Stimulated activated CD4-positive, alpha-beta T cell treated with anti-CD3 and anti-CD28 coated beads, Interleukin-4, amount 100 ng/mL, for 4 hours (primary cell): ENCODE measurements around the gene PLAU.
"Not testable (repeated sequence)": the region's sequence is repeated elsewhere in the genome, so short reads cannot be mapped to it uniquely, and the experiment has no call there.

Experiments used
- DNase-seq, 2 experiments: peaks; one replicate each; pipeline ENCODE4 v3.0.0-alpha.2; 2020

PLAU gene

DNA sequence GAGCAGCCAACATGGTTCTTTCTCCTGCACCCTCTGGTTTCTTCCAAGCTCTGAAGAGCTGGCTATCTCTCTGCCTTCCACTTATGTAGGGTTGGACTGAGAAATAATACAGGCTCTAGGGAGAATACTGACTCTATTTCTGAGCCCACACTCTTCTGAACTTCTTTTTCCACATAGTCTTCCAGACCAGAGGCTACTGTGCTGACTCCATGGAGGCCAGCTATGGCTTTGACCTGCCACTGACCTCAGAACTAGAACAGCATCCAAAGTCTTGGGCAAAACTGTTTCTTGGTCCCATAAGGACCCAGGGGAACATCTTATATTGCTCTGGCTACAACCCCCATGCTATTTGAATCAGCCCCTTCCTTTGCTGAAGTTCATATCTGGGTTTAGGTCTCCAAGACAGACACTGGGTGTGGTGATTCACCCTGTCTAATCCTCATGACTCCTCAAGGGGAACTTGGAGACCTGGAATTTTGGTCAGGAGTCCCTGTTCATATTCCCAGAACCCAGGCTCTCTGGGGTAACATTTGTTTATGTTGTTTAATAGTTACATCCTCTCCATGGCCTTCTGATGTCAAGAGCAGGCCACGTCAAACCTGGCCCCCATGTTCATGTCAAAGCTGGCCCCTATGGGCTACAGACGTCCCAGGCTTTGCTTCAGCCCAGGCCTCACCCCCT lies 12.1 kb upstream of the PLAU start:
- DNase-seq, result no peak

DNA sequence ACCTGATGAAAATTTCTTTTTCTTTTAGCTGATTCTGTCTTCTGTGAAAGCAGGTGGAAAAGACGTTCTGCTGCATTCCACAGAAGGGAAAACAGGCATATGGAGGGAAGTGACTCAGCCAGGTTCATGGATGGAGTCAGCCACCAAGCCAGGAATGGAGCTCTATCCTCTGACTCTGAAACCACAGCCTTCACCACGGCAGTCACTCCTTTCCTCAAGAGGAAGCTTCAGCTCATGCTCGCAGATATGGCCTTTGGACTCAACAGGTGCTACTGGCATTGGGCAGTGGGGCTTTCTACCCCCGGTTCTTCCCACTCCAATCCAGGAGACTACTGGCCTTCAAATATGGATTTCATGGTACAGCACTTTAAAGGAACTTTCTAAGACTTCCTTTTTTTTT lies 11.5 kb upstream of the PLAU start:
- DNase-seq, result no peak

DNA sequence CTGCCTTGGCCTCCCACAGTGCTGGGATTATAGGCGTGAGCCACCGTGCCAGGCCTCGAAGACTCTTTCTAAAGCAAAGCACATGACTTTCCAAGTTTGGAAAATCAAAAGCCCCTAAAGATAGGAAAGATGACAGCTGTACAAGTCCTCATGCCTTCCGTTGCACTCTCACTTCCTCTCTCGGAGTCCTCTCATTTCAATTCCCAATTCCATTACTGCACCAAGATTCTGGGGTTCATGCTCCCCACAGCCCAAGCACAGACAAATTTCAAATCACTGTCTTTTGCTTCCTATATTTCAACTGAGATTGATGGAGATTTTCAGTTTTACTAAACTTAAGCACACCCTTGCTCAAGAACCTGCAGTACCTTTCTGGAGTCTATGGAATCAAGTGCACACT lies 10.9 kb upstream of the PLAU start:
- no peak for DNase-seq

DNA sequence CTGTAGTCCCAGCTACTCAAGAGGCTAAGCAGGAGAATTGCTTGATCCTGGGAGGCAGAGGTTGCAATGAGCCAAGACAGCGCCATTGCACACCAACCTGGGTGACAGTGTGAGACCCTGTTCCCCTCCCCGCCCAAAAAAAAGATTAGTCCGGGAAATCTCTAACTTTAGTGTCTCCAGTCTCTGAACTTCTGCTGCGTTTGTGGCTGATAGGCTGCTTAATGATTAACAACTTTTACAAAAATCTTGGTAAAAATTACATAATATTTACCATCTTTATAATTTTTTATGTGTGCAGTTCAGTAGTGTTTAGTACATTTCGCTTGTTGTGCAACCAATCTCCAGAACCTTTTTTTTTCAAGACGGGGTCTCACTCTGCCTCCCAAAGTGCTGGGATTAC lies 9.7 kb upstream of the PLAU start:
- no peak for DNase-seq

DNA sequence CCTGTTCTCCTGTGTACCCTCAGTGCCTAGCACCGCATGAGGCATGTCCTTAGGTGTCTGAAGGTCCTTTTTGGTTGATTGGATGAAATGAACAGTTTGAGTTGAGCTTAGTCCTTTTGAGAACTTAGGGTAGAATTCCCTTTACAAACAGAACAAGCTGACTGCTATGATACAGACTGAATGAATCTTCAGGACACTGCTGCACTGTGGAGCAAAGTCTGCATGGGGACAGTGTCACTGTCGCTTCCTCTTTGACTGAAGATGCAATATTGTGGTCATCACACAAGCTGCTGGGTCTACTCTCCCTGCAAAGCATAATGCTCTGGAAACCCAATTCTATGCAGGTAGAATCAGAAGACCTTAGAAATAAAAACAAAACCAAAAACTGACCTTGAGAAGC lies 8.6 kb upstream of the PLAU start:
- no peak for DNase-seq

DNA sequence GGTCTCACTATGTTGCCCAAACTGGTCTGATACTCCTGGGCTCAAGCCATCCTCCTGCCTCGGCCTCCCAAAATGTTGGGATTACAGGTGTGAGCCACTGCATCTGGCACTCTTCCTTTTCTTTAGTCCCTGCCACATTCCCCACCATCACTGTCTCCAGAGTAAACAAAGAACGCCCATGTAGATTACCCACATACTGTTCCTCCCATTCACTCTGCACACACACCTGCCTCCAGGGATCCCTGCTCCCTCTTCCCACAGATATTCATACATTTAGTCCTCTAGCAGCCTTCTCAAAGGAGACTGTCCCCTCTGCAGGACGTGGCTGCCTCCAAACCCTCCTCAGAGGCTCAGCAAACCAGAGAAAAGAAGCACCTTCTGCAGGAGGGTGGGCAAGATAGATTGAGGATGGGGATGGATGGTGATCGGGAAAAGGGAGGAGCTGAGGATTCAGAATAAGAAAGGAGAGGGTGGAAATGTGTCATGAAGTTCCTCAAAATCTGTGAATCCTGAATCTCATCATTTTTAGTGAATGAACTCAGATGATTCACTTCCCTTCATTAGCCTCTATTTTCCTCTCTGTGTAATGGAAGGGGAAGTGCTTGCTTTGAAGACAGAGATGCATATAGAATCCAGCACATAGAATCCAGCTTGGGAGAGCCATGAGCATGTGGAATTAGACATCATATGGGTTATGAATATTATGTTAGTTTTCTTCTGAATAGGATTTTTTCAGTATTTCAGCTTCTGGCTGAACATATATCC lies 5.5 kb upstream of the PLAU start:
- no peak for DNase-seq

DNA sequence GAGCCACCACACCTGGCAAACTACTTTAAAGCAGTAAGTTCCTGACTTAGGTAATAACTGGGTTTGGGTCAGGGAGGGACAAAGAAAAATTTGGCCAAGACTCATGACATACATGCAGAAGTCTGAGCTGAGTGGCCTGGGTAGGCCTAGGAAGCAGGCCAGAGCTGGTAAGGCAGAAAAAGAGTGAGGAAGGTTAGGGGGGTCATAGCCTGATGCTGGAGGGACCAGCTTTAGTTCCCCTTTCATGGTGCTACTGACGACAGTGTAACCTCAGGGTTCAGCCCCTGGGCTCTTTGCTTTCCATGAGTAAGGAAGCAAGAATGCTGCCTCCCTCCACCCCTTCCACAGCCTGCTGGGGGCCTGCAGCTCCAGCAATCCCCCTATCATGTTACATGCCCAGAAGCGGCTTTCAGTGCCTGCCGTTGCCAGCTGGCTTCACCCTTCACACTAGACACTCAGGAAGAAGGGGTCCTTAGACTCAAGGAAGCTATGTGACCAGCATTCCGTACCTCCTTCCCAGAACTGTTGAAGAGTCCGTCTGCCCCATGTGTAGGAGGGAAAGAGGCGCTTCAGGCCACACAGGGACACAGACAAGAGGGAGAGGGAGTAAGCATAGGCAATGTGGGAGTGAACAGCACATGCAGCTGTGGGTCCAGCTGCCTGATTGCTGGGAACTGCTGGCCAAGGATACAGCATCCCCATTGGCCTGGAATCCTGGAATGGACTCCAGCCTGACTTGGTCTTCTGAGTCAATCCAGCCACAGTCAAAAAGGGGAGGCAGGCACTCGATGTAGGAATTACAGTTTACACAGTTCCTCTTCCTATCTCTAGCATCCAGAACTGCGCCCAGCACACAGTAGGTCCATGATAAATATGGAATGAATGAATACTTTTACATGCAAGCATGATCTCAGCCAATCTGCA lies 4.1 kb upstream of the PLAU start:
- no peak for DNase-seq

DNA sequence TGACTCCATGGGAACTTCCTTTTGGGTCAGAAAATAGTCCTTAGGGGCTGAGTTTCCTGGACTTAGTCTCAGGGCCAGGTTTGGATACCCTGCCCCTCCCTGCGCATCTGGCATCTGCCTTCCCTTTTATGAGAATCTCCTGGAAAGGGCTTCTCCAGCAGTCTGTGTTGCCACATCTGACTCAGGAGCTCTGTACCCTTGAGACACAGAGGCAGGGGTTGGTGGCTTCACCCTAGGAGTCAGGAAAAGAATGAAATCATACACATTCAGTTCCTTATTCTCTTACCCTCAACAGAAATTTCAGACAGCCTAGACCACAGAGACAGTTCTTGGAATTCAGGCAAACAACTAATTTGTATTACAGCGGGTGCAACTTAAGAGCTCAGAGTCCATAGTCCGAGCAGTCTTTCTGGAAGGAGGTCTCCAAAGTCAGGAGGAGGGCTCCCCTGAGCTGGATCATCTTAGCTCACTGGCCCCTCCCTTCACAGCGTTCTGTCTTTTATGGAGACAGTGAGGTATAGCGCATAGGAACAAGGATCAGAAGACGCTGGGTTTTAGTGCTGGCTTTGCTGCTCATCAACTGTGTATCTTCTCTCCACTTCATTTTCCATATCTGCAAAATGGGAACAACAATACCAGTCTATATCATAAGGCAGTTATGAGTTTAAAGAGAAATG lies 3.0 kb upstream of the PLAU start:
- no peak for DNase-seq

DNA sequence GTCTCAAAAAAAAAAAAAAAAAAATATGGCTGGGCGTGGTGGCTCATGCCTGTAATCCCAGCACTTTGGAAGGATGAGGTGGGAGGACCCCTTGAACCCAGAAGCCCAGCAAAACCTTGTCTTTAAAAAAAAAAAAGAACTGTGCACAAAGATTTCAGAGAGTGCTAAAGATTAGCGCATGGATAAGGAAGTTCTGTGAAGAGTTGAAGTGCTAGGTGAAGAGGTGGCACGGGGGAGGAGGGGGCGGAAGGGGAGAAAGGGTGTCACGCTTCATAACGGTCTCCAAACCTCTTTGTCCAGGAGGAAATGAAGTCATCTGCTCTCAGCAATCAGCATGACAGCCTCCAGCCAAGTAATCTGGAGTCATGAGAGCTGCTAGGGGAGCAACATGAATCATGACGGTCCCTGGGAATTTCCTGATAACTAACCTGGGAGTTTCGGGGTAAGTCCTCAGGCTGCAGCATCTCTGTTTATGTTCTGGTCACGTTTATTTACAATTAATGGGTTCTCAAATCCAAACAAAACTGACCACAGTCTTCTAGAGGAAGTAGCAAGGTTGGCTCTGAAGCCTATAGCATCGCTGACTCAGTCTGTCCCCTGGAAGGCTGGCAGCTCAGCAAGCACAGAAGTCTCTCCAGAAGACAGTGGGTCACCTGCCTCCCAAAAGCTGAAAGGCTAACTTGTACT lies 1.9 kb upstream of the PLAU start:
- DNase-seq, result peak; percentile 56 to 86

DNA sequence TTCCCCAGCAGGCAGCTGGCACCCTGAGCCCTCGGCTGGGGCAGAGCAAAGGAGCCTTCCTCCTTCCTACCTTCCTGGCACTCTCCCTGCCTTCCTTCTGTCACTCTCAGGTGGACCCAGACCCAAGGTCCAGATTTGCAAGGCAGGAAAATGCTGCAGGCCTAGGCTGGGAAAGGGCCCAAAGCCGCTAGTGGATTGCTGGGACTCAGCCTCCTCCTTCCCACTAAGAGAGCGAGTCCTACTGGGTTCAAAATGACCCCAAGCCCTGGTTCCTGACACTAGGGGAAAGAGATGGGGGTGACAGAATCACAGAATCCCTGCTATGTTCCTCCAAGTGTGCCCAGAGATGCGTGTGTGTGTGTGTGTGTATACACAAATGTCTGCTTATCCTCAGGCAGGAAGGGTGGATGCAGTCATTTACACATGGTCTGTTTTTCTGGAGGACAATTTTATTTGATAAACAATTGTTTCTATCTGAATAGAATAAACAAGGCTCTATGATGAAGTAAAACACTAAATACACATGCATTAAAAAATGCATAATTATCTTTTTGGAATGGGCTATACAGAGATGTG lies 1.3 kb upstream of the PLAU start:
- DNase-seq, result no peak

DNA sequence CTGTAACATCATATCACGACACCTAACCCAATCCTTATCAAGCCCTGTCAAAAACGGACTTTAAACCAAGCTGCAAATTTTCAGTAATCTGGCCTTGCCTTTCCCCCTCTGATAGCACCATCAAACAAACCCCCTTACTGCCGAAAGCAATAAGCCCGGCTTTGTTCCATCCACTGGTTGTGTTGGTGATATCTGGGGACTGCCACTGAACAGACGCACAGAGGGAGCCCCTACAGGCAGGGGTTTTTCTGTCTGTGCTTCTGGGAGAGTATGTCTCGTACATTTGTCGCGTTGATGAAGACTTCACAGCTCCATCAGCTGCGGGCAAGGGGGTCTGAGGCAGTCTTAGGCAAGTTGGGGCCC lies 550 bp upstream of the PLAU start:
- no peak for DNase-seq

DNA sequence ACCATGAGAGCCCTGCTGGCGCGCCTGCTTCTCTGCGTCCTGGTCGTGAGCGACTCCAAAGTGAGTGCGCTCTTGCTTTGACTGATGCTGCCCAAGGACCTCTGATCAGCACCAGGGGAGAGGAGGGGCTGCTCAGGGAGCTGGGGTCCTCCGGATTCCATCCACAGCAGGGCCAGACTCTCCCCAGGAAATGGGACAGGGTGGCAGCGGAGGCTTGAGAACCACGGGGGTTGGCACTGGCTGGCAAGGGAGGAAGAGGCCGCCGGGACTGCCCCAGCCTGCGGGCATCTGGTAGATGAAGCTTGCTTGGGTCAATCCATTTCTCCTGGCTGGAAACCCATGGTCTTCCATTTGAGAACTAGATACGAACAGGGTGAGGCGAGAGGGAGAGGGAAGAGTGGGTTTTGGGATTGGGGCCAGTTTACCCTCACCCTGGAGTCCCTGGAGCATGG lies 647 bp downstream of the PLAU start:
- DNase-seq, result peak in 1 of 2 experiments; percentile 26

DNA sequence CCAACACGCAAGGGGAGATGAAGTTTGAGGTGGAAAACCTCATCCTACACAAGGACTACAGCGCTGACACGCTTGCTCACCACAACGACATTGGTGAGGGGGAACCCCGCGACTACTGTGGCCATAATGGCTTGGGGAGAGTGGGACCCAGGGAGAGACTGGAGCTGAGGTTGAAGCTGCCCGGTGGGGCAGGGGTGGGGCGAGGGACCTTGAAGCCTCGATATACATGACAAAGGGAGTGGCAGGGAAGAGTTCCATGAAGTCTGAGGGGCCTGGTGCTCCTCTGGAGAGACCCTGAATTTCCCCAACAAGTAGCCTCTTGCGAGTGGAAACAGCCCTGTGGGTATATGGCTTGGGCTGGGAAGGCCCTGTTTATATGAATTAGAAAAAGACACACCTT lies 3.1 kb downstream of the PLAU start:
- no peak for DNase-seq

DNA sequence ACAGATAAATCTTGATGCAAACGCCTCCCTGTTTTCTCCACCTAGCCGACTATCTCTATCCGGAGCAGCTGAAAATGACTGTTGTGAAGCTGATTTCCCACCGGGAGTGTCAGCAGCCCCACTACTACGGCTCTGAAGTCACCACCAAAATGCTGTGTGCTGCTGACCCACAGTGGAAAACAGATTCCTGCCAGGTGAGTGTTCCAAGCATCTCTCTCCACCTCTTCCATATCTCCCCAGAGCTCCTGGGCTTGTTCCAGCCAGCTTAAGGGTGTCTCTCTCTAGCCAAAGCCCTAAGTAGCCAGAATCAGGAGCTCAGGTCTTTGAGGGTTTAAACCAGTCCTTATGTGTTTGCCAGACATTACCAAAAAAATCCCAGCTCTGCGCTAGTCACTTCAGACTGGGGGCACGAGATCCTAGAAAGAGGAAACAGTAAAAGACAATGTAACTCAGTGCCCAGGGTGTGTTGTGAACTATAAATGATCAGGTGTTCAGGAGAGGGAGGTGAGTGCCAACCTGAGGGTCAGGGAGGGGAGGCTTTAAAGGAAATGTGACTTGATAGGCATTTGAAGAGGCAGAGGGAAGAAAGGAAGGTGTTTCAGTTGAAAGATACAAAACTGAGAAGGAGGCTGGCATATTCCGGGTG lies 4.4 kb downstream of the PLAU start:
- no peak for DNase-seq

DNA sequence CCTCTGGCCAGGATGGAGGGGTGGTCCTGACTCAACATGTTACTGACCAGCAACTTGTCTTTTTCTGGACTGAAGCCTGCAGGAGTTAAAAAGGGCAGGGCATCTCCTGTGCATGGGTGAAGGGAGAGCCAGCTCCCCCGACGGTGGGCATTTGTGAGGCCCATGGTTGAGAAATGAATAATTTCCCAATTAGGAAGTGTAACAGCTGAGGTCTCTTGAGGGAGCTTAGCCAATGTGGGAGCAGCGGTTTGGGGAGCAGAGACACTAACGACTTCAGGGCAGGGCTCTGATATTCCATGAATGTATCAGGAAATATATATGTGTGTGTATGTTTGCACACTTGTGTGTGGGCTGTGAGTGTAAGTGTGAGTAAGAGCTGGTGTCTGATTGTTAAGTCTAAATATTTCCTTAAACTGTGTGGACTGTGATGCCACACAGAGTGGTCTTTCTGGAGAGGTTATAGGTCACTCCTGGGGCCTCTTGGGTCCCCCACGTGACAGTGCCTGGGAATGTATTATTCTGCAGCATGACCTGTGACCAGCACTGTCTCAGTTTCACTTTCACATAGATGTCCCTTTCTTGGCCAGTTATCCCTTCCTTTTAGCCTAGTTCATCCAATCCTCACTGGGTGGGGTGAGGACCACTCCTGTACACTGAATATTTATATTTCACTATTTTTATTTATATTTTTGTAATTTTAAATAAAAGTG lies 6.0 kb downstream of the PLAU start:
- DNase-seq, result no peak

DNA sequence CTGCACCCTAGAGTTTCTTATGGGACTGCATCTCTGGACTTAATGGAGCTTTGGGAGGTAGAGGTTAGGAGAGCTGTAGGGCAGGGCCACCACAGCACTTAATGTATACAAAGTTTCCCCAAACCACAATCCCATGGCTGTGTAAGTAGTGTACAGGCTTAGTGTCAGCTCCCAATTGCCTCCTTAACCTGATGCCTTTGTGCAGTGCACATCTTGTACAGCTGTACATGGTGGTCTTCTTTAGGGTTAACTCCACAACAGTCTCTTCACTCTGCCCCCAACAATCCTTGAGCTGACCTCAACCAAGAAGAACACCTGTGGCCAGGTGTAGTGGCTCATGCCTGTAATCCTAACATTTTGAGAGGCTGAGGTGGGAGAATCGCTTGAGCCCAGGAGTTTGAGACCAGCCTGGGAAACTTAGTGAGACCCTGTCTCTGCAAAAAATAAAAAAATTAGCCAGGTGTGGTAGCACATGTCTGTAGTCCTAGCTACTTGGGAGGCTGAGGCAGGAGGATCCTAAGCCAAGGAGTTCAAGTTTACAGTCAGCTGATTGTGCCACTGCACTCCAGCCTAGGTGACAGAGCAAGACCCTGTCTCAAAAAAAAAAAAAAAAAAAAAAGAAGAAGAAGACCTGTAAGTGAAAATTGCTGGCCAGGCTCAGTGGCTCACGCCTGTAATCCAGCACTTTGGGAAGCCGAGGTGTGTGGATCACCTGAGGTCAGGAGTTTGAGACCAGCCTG lies 6.8 kb downstream of the PLAU start:
- no peak for DNase-seq

DNA sequence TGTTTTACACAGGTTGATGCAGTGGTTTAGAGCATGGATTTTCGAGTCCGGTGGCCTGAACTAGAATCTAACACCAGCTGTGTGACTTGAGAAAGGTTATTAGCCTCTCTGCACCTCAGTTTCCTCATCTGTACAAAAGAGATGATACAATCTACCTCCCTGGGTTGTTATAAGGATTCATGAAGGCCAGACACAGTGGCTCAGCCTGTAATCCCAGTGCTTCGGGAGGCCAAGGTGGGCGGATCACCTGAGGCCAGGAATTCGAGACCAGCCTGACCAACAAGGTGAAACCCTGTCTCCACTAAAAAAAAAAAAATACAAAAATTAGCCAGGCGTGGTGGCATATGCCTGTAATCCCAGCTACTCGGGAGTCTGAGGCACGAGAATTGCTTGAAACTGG lies 8.5 kb downstream of the PLAU start:
- not testable (repeated sequence) for DNase-seq

DNA sequence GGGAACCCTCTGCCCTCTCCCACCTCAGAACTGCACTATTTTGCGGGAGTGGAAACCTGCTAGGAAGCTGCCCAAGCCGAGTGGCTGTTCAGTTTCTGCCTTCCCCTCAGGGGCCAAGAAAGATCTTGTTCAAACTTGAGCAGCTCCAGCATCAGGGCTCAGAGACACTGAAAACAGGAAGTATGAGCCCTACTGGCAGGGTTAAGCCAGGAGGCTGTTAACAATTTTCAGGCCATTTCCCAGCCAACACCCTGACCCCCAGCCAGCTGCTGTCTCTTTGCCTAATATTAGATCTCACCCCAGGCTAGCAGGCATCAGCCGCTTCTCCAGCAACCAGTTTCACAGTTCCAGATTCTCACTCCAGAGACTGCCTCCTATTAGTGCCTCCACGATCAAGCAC lies 9.2 kb downstream of the PLAU start:
- no peak for DNase-seq

DNA sequence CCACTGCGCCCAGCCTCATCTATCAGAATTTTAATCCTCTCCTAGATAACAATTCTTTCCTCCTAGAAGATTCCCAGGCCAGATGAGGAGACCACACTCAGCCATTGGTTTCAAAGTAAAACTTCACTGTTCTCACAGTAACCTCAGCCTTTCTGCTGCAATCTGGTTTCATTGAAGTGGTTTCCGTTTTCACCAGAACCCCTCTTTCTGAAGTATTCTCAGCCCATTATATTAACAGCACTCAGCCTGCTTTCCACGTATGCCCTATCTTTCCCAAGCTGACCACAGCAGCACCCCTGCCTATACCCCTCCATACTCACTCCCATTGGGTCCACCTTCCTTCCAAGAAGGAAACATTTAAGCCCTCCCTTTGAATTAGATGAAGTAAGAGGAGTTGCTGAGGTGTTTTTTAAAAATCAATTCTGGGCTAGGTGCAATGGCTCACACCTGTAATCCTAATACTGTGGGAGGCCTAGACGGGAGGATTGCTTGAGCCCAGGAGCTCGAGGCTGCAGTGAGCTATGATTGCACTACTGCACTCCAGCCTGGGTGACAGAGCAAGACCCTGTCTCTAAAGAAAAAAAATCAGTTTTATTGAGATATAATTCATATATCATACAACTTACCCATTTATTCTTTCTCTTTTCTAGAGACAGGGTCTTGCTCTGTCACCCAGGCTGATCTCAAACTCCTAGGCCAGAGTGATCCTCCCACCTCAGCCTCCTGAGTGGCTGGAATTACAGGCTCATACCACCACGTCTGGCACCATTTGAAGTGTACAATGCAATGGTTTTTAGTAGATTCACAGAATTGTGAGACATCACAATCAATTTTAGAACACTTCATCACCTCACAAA lies 11.3 kb downstream of the PLAU start:
- peak in 1 of 2 experiments; percentile 12 for DNase-seq
